Parathyroid adenoma (tissue), 2 donors: ENCODE measurements around the gene SERPINI1.
A peak's percentile ranks its signal among the peaks of the same experiment; 100 is the strongest.

Source experiments
- H2AFZ ChIP-seq: fragments of 300-600 bp; sonication (generic); one replicate; pipeline ENCODE4 v1.7.0; 2017; ENCODE audit warnings: antibody characterized with exemption, mild to moderate bottlenecking
- H3K27ac ChIP-seq: fragments of 300-600 bp; sonication (generic); one replicate; pipeline ENCODE4 v1.7.0; 2017
- H3K27me3 ChIP-seq: fragments of 300-600 bp; sonication (generic); one replicate; pipeline ENCODE4 v1.7.0; 2017; ENCODE audit warnings: low read length; ENCODE audit not compliant: control insufficient read depth, insufficient read depth
- H3K36me3 ChIP-seq: fragments of 300-600 bp; sonication (generic); one replicate; pipeline ENCODE4 v1.7.0; 2017; ENCODE audit warnings: low read length; ENCODE audit not compliant: control insufficient read depth, insufficient read depth
- H3K4me1 ChIP-seq: fragments of 300-600 bp; sonication (generic); one replicate; pipeline ENCODE4 v1.7.0; 2017; ENCODE audit warnings: control low read depth
- H3K4me2 ChIP-seq: fragments of 300-600 bp; sonication (generic); one replicate; pipeline ENCODE4 v1.7.0; 2017; ENCODE audit warnings: low read length
- H3K4me3 ChIP-seq: fragments of 300-600 bp; sonication (generic); one replicate; pipeline ENCODE4 v1.7.0; 2017; ENCODE audit warnings: low read depth, low read length
- H3K79me2 ChIP-seq: fragments of 300-600 bp; sonication (generic); one replicate; pipeline ENCODE4 v1.7.0; 2017; ENCODE audit warnings: control low read depth
- H3K9ac ChIP-seq: fragments of 300-600 bp; sonication (generic); one replicate; pipeline ENCODE4 v1.7.0; 2017; ENCODE audit warnings: mild to moderate bottlenecking
- H3K9me3 ChIP-seq: fragments of 300-600 bp; sonication (generic); one replicate; pipeline ENCODE4 v1.7.0; 2017; ENCODE audit warnings: low read length; ENCODE audit not compliant: control insufficient read depth
- CTCF ChIP-seq: fragments of 300-600 bp; sonication (generic); IDR thresholded peaks from one replicate; pipeline ENCODE4 v1.7.0; 2017; ENCODE audit warnings: antibody characterized with exemption, mild to moderate bottlenecking
- donor health status: primary hyperparathyroidism.

SERPINI1 gene

GRCh38 chr3:167731393-167731792, 4.1 kb upstream of the SERPINI1 start:
- Histone ChIP-seq H3K9ac (no peak overlapping the region), H2AFZ (no peak overlapping the region), H3K27ac (no peak overlapping the region), H3K36me3 (no peaks in the 10 kb centered on the region), H3K27me3 (no peaks in the 10 kb centered on the region), H3K9me3 (no peaks in the 10 kb centered on the region), H3K4me3 (no peak overlapping the region), H3K4me2 (no peak overlapping the region), H3K79me2 (peaks cover 39% of the 10 kb centered on the region), H3K4me1 (peaks cover 6% of the 10 kb centered on the region)
- TF ChIP-seq CTCF, result no peak

- peaks cover 34% of the 10 kb centered on the region for H3K79me2 ChIP-seq
- H3K4me3 ChIP-seq, result no peak overlapping the region
- no peaks in the 10 kb centered on the region for H3K27me3 ChIP-seq
- H3K4me1 ChIP-seq, result peaks cover 6% of the 10 kb centered on the region
- no peak overlapping the region for H3K27ac ChIP-seq
- H3K4me2 ChIP-seq, result no peak overlapping the region
- TF ChIP-seq CTCF, result no peak
- no peak overlapping the region for H3K9ac ChIP-seq
- no peaks in the 10 kb centered on the region for H3K9me3 ChIP-seq
- H3K36me3 ChIP-seq, result no peaks in the 10 kb centered on the region
- H2AFZ ChIP-seq, result no peak overlapping the region
These were observed 3.0 kb upstream of the SERPINI1 start for GRCh38 chr3:167732313-167733065.

GRCh38 chr3:167733961-167734497, 1.5 kb upstream of the SERPINI1 start:
- Histone ChIP-seq H3K4me2 (peak overlapping the region; percentile 63), H2AFZ (peak overlapping the region; percentile 96), H3K9ac (peak overlapping the region; percentile 16), H3K9me3 (no peaks in the 10 kb centered on the region), H3K36me3 (no peaks in the 10 kb centered on the region), H3K4me3 (peak overlapping the region; percentile 90), H3K27ac (peak overlapping the region; percentile 74), H3K79me2 (peaks cover 30% of the 10 kb centered on the region), H3K27me3 (no peaks in the 10 kb centered on the region), H3K4me1 (peaks cover 6% of the 10 kb centered on the region)
- no peak for TF ChIP-seq CTCF

- Histone ChIP-seq H3K27ac (peak within 1 kb of the TSS; percentile 74), H3K4me2 (peak within 1 kb of the TSS; percentile 68), H3K4me3 (peak within 1 kb of the TSS; percentile 90), H3K9me3 (no peaks in the 10 kb centered on the region), H2AFZ (peak within 1 kb of the TSS; percentile 96), H3K9ac (peak within 1 kb of the TSS; percentile 65), H3K27me3 (no peaks in the 10 kb centered on the region), H3K4me1 (peaks cover 6% of the 10 kb centered on the region), H3K79me2 (peaks cover 28% of the 10 kb centered on the region), H3K36me3 (no peaks in the 10 kb centered on the region)
- TF ChIP-seq CTCF, result no peak
These were observed 856 bp upstream of the SERPINI1 start, which contains the start of gene PDCD10 for GRCh38 chr3:167734498-167735232. Gene PDCD10, minus strand, starts transcription at chr3:167734892. Its CDS starts 14,735 bp downstream, at chr3:167720157.
